ENCODE data around the gene EIF5A2. TPM values are rescaled to one million over a fixed set of nuclear protein-coding genes. Genes with fewer than 3 reads are reported as not detected.

The EIF5A2 gene
- total and polyA plus RNA-seq, 10 of the 15 experiments (the other 5 are each of a cell fraction or from before 2014, with no cell fraction given) = 0.76 to 3.0 (median 2.2) TPM

GRCh38 chr3:170908235-170909116, at the start of gene EIF5A2 (continued):
- TF ChIP-seq E2F8 (IDR thresholded peaks at IDR 0.05; ENCODE audit: low read depth, partially characterized antibody) (no peak), ZNF592 (IDR thresholded peaks at IDR 0.05) (no peak), BACH1 (IDR thresholded peaks at IDR 0.05; ENCODE audit: borderline replicate concordance) (no peak), TCF3 (IDR thresholded peaks at IDR 0.05; ENCODE audit: borderline replicate concordance, insufficient read depth, low read depth, low read length) (no peak), HDAC2 (IDR thresholded peaks at IDR 0.05) (no peak), MYC (IDR thresholded peaks at IDR 0.05; ENCODE audit: insufficient read depth, insufficient read length, insufficient replicate concordance, low read length, severe bottlenecking) (no peak), ATF7 (IDR thresholded peaks at IDR 0.05; ENCODE audit: low read depth) (no peak), EED (IDR thresholded peaks at IDR 0.05; ENCODE audit: low read depth) (no peak), RAD51 (IDR thresholded peaks at IDR 0.05) (peak; percentile 79), BHLHE40 (IDR thresholded peaks at IDR 0.05; ENCODE audit: borderline replicate concordance in 1 of 2, low read depth in 2 of 2, low read length in 1 of 2) (peak; percentile 95 to 97), SUPT20H (IDR thresholded peaks at IDR 0.05; ENCODE audit: borderline replicate concordance, control insufficient read depth, low read depth, low read length) (no peak), BRCA1 (IDR thresholded peaks at IDR 0.05; ENCODE audit: low read depth, low read length) (no peak), SMAD5 (IDR thresholded peaks at IDR 0.05; ENCODE audit: low read depth) (no peak), NR2C1 (IDR thresholded peaks at IDR 0.05) (no peak), NFYB (IDR thresholded peaks at IDR 0.05; ENCODE audit: insufficient read depth, low read depth, low read length) (peak; percentile 34; the same call in 1 of the 2 replicates)
- TF ChIP-seq, protein P1, sequence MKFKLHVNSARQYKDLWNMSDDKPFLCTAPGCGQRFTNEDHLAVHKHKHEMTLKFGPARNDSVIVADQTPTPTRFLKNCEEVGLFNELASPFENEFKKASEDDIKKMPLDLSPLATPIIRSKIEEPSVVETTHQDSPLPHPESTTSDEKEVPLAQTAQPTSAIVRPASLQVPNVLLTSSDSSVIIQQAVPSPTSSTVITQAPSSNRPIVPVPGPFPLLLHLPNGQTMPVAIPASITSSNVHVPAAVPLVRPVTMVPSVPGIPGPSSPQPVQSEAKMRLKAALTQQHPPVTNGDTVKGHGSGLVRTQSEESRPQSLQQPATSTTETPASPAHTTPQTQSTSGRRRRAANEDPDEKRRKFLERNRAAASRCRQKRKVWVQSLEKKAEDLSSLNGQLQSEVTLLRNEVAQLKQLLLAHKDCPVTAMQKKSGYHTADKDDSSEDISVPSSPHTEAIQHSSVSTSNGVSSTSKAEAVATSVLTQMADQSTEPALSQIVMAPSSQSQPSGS (IDR thresholded peaks at IDR 0.05; ENCODE audit: low read length) = no peak
- TF ChIP-seq, protein P2, sequence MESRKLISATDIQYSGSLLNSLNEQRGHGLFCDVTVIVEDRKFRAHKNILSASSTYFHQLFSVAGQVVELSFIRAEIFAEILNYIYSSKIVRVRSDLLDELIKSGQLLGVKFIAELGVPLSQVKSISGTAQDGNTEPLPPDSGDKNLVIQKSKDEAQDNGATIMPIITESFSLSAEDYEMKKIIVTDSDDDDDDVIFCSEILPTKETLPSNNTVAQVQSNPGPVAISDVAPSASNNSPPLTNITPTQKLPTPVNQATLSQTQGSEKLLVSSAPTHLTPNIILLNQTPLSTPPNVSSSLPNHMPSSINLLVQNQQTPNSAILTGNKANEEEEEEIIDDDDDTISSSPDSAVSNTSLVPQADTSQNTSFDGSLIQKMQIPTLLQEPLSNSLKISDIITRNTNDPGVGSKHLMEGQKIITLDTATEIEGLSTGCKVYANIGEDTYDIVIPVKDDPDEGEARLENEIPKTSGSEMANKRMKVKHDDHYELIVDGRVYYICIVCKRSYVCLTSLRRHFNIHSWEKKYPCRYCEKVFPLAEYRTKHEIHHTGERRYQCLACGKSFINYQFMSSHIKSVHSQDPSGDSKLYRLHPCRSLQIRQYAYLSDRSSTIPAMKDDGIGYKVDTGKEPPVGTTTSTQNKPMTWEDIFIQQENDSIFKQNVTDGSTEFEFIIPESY (IDR thresholded peaks at IDR 0.05) = 0 out of 2 replicates have a peak, but pooled peaks have one; percentile 58
